ENCODE measurements around the gene SPRYD3.

- no peak for TF ChIP-seq POLR2A (IDR thresholded peaks at IDR 0.05)
- no peak for TF ChIP-seq CTCF (IDR thresholded peaks at IDR 0.05)
These were observed 35.1 kb downstream of the SPRYD3 start for GRCh38 chr12:53044052-53044581.

Data from Peyer's patch (tissue), 4 donors.